Neural progenitor cell (in vitro differentiated cells): Measurements from ENCODE around the gene MBOAT7. TPM values are rescaled to one million over a fixed set of nuclear protein-coding genes. Genes with fewer than 3 reads are reported as not detected.

Experiments used
- total RNA-seq: library from RNA; depleted of rRNA; stranded (reverse); fragments of >200 nt; gene quantifications from 2 replicates; pipeline ENCODE4 v1.2.3, GENCODE V29; 2015; ENCODE audit warnings: low replicate concordance

MBOAT7 gene
- total RNA-seq, 1 donor from 2014 or later = 20.0 TPM

Other genes with a start within 250 kb of the MBOAT7 start
- 0.02 and 0.37 TPM in 2 replicates for gene CACNG8, start 226.6 kb downstream of the MBOAT7 start, total RNA-seq
- 1.0 TPM in 1 of 2 replicates, not detected in the other for gene CACNG6, start 197.9 kb downstream of the MBOAT7 start, total RNA-seq
- 0.12 TPM in 1 of 2 replicates, not detected in the other for gene VSTM1, start 125.7 kb downstream of the MBOAT7 start, total RNA-seq
- gene TARM1, start 108.2 kb downstream of the MBOAT7 start, total RNA-seq = not detected in 2 replicates
- 2.4 TPM in 1 of 2 replicates, not detected in the other for gene OSCAR, start 88.8 kb downstream of the MBOAT7 start, total RNA-seq
- 40.3 and 75.9 TPM in 2 replicates for gene NDUFA3, start 86.7 kb downstream of the MBOAT7 start, total RNA-seq
- 9.4 and 18.0 TPM in 2 replicates for gene TFPT, start 73.9 kb downstream of the MBOAT7 start, total RNA-seq
- 62.0 and 64.4 TPM in 2 replicates for gene PRPF31, start 73.8 kb downstream of the MBOAT7 start, total RNA-seq
- gene CNOT3, start 51.8 kb downstream of the MBOAT7 start, total RNA-seq = 23.2 and 29.4 TPM in 2 replicates
- gene LENG1, start 29.9 kb downstream of the MBOAT7 start, total RNA-seq = 2.7 and 5.4 TPM in 2 replicates
- 0.46 TPM in 1 of 2 replicates, not detected in the other for gene TMC4, start 16.4 kb downstream of the MBOAT7 start, total RNA-seq
- gene TSEN34, start 1.7 kb upstream of the MBOAT7 start, total RNA-seq = 10.3 and 37.3 TPM in 2 replicates
- gene RPS9, start 11.3 kb upstream of the MBOAT7 start, total RNA-seq = 1,773 and 2,732 TPM in 2 replicates
- not detected in 2 replicates for gene LILRB3, start 33.4 kb upstream of the MBOAT7 start, total RNA-seq
- gene LILRA6, start 53.2 kb upstream of the MBOAT7 start, total RNA-seq = not detected in 2 replicates
- not detected in 2 replicates for gene LILRB5, start 67.7 kb upstream of the MBOAT7 start, total RNA-seq
- gene LILRB2, start 91.5 kb upstream of the MBOAT7 start, total RNA-seq = not detected in 2 replicates
- not detected in 2 replicates for gene LILRA5, start 123.6 kb upstream of the MBOAT7 start, total RNA-seq
- not detected in 2 replicates for gene LILRA4, start 149.6 kb upstream of the MBOAT7 start, total RNA-seq
- not detected in 2 replicates for gene LAIR1, start 175.4 kb upstream of the MBOAT7 start, total RNA-seq
- 34.2 and 128 TPM in 2 replicates for gene TTYH1, start 225.9 kb upstream of the MBOAT7 start, total RNA-seq